OCI-LY7 (cell line): ENCODE measurements around the gene FOXM1. TPM values are rescaled to one million over a fixed set of nuclear protein-coding genes. Genes with fewer than 3 reads are reported as not detected.
A peak's percentile ranks its signal among the peaks of the same experiment; 100 is the strongest.
"Not testable (repeated sequence)": the region's sequence is repeated elsewhere in the genome, so short reads cannot be mapped to it uniquely, and the experiment has no call there.

Experiments
- BruUV-seq: library from RNA; stranded (reverse); fragments of 400-500 nt; replicated peaks from 2 replicates; lab custom pipeline; 2021; lab: Mats Ljungman, UMichigan
- CTCF ChIA-PET: fragments of 300-600 bp; sonication (Branson Sonifier 250); formaldehyde crosslinking; loops from one replicate; lab custom pipeline; 2022; ENCODE audit warnings: antibody characterized with exemption; ENCODE audit not compliant: unreplicated experiment; lab: Charles Lee
- POLR2A ChIA-PET: fragments of 300-600 bp; sonication (Branson Sonifier 250); formaldehyde crosslinking; loops from one replicate; lab custom pipeline; 2022; ENCODE audit warnings: antibody characterized with exemption; lab: Charles Lee
- DNase-seq: peaks from one replicate; pipeline ENCODE4 v3.0.0-alpha.2; 2015; ENCODE audit warnings: low spot score
- H2AFZ ChIP-seq: fragments of 200-600 bp; sonication (generic), shearing (Covaris generic); 2 replicates; pipeline ENCODE4 v1.6.1; 2014; ENCODE audit warnings: mild to moderate bottlenecking, antibody characterized with exemption, low read length, moderate library complexity
- H3K27ac ChIP-seq: fragments of 200-600 bp; sonication (generic); 2 replicates; pipeline ENCODE4 v1.5.1; 2014; ENCODE audit warnings: mixed run types, low read depth, mild to moderate bottlenecking, moderate library complexity, low read length, inconsistent platforms; ENCODE audit not compliant: poor library complexity, severe bottlenecking
- H3K36me3 ChIP-seq: fragments of 200-600 bp; sonication (generic); 2 replicates; pipeline ENCODE4 v1.6.1; 2014; ENCODE audit warnings: mild to moderate bottlenecking, antibody characterized with exemption, low read length, moderate library complexity, mixed read lengths; ENCODE audit not compliant: insufficient read depth
- H3K4me1 ChIP-seq: fragments of 200-600 bp; sonication (generic); 2 replicates; pipeline ENCODE4 v1.5.1; 2014; ENCODE audit warnings: mild to moderate bottlenecking, low read length; ENCODE audit not compliant: insufficient read depth, poor library complexity, severe bottlenecking
- H3K4me2 ChIP-seq: fragments of 200-600 bp; sonication (generic); 2 replicates; pipeline ENCODE4 v1.6.1; 2014; ENCODE audit warnings: mild to moderate bottlenecking, low read length
- H3K4me3 ChIP-seq: fragments of 200-600 bp; sonication (generic); 2 replicates; pipeline ENCODE4 v1.5.1; 2014; ENCODE audit warnings: mild to moderate bottlenecking, low read depth, low read length; ENCODE audit not compliant: poor library complexity, severe bottlenecking
- H3K79me2 ChIP-seq: fragments of 200-600 bp; sonication (generic); 2 replicates; pipeline ENCODE4 v1.6.1; 2016; ENCODE audit warnings: low read depth, mild to moderate bottlenecking, low read length, moderate library complexity, mixed read lengths; ENCODE audit not compliant: insufficient read depth
- H3K9me2 ChIP-seq: fragments of 200-600 bp; sonication (generic); 2 replicates; pipeline ENCODE4 v1.6.1; 2016; ENCODE audit warnings: mild to moderate bottlenecking, low read length, mixed read lengths; ENCODE audit not compliant: insufficient read depth
- H3K9me3 ChIP-seq: fragments of 200-600 bp; sonication (generic); 2 replicates; pipeline ENCODE4 v1.6.1; 2014; ENCODE audit warnings: mild to moderate bottlenecking, mixed run types, low read length, mixed read lengths
- H4K20me1 ChIP-seq: fragments of 200-600 bp; sonication (generic); 2 replicates; pipeline ENCODE4 v1.6.1; 2014; ENCODE audit warnings: mild to moderate bottlenecking, antibody characterized with exemption, low read length, moderate library complexity, mixed read lengths; ENCODE audit not compliant: insufficient read depth
- EZH2phosphoT487 ChIP-seq: fragments of 200-600 bp; sonication (generic); IDR thresholded peaks from 2 replicates; pipeline ENCODE4 v1.6.1; 2018; ENCODE audit warnings: low read depth, borderline replicate concordance, mild to moderate bottlenecking, mixed run types, antibody characterized with exemption, low read length, moderate library complexity, mixed read lengths
- intact Hi-C: fragments of 100-400 bp; cut with micrococcal nuclease; formaldehyde crosslinking; loops from one replicate; pipeline ENCODE4 v1.10.0; 2022; ENCODE audit not compliant: unreplicated experiment
- total RNA-seq, 2 experiments: library from RNA; depleted of rRNA in 1 of 2; stranded (reverse); fragments of >200 nt in 1 of 2; shearing (Covaris generic) in 1 of 2; gene quantifications; 2 replicates each; pipeline ENCODE4 v1.2.3, GENCODE V29; 2014 to 2022
- TF ChIP-seq, protein P1 (sequence below): fragments of 200-600 bp; sonication (generic); conservative IDR thresholded peaks from 2 replicates; pipeline ENCODE4 v1.5.1; 2014; ENCODE audit warnings: mild to moderate bottlenecking, antibody characterized with exemption, low read length, moderate library complexity, mixed read lengths

FOXM1 gene
- total RNA-seq, 2 experiments from 2014 or later, result 109 to 173 TPM

DNA sequence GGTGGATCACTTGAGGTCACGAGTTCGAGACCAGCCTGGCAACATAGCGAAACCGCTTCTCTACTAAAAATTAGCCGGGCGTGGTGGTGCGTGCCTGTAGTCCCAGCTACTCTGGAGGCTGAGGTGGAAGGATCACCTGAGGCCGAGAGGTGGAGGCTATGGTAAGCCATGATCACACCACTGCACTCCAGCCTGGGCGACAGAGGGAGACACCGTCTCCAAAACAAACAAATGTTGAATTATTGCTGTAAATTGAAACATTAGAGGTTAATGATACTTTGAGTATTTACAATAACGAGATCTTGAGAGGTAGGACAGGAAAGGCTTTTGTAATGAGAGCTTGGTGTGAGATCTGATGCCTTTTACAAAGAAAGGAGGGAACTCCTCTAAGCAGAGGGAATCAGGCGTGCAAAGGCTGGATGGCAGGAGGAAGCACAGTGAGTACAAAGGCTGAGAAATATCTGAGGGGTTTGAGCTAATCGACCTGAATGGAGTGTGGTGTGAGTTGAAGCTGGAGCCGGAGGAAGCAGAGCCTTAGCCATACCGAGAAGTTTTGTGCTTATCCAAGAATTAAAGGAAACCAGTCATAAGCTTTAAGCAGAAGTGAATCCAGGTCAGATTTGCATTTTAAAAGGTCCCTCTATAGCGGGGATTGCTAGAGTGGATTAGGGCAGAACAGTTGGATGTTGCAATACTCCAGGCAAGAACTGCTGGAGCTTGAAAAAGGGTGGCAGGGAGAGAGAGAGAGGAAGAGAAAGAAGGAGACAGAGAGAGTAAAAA is 1.2 kb upstream of the FOXM1 start:
- Histone ChIP-seq H3K4me2 (peak overlapping the region; percentile 96), H3K36me3 (peaks cover 60% of the 10 kb centered on the region), H3K79me2 (peaks cover 90% of the 10 kb centered on the region), H3K4me3 (peak overlapping the region; percentile 76), H2AFZ (no peak overlapping the region), H3K27ac (peak overlapping the region; percentile 76), H3K9me3 (no peaks in the 10 kb centered on the region), H3K9me2 (no peaks in the 10 kb centered on the region), H4K20me1 (no peaks in the 10 kb centered on the region), H3K4me1 (peaks cover 29% of the 10 kb centered on the region)
- no peak for TF ChIP-seq EZH2phosphoT487
- TF ChIP-seq, protein P1, sequence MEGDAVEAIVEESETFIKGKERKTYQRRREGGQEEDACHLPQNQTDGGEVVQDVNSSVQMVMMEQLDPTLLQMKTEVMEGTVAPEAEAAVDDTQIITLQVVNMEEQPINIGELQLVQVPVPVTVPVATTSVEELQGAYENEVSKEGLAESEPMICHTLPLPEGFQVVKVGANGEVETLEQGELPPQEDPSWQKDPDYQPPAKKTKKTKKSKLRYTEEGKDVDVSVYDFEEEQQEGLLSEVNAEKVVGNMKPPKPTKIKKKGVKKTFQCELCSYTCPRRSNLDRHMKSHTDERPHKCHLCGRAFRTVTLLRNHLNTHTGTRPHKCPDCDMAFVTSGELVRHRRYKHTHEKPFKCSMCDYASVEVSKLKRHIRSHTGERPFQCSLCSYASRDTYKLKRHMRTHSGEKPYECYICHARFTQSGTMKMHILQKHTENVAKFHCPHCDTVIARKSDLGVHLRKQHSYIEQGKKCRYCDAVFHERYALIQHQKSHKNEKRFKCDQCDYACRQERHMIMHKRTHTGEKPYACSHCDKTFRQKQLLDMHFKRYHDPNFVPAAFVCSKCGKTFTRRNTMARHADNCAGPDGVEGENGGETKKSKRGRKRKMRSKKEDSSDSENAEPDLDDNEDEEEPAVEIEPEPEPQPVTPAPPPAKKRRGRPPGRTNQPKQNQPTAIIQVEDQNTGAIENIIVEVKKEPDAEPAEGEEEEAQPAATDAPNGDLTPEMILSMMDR, result peak; percentile 52; the same call in 1 of the 2 replicates
- peak; percentile 54 for DNase-seq
- no TSS peak for BruUV-seq
- intact Hi-C loops, result loop anchor here (1.0 to 2.0 kb wide), 2 partner anchors 12 to 65 kb away; partner anchors contain the start of genes ITFG2 and TULP3
- POLR2A ChIA-PET, result interaction anchor here (0.6 to 1.8 kb wide), 5 partner anchors 9 to 1676 kb away, joined by 3 to 9 read pairs (median 3); partner anchors contain the start of gene TULP3
- CTCF ChIA-PET, result no interaction called here

GRCh38 chr12:2876431-2877046 is 435 bp downstream of the FOXM1 start:
- Histone ChIP-seq H3K9me2 (no peaks in the 10 kb centered on the region), H3K9me3 (no peaks in the 10 kb centered on the region), H3K27ac (peak overlapping the region; percentile 76), H3K4me1 (peaks cover 29% of the 10 kb centered on the region), H2AFZ (peak overlapping the region; percentile 51; the same call in 1 of the 2 replicates), H3K4me2 (peak overlapping the region; percentile 96), H3K36me3 (peaks cover 64% of the 10 kb centered on the region), H3K79me2 (peaks cover 88% of the 10 kb centered on the region), H4K20me1 (no peaks in the 10 kb centered on the region), H3K4me3 (peak overlapping the region; percentile 76)
- ChIA-PET POLR2A (interaction anchor here (1.0 kb wide), 1 partner anchor 13 kb away, joined by 5 read pairs; no protein-coding TSS in a partner anchor), CTCF (no interaction called here)
- TF ChIP-seq, protein P1, result 0 out of 2 replicates have a peak, but pooled peaks have one; percentile 20
- TF ChIP-seq EZH2phosphoT487, result no peak
- DNase-seq, result peak; percentile 54
- intact Hi-C loops, result loop anchor here (2.0 kb wide), 1 partner anchor 64 kb away; the partner anchor contains the start of gene ITFG2
- no TSS peak for BruUV-seq

DNA sequence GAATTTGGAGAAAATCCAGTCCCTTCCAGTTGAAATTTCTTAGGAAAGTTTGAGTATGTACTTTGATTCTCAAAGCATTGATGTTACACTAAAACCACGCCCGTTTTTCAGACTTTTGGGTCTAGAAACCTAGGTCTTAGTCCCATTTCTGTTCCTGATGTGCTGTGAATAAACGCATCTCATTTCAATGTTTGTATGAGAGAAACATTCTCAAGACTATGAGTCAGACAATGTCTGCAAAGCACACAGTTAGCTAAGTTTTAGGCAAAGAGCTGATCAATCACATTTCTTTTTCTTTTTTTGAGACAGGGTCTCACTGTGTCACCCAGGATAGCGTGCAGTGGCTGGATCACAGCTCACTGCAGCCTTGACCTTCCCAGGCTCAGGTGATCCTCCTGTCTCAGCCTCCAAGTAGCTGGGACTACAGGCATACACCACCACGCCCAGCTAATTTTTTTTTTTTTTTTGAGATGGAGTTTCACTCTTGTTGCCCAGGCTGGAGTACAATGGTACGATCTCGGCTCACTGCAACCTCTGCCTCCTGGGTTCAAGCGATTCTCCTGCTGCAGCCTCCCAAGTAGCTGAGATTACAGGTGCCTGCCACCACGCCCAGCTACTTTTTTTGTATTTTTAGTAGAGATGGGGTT is 7.9 kb downstream of the FOXM1 start:
- H3K4me2 ChIP-seq, BruUV-seq, H3K4me3 ChIP-seq, H3K27ac ChIP-seq, DNase-seq, H4K20me1 ChIP-seq, H3K9me3 ChIP-seq, H2AFZ ChIP-seq, H3K4me1 ChIP-seq, intact Hi-C loops, H3K9me2 ChIP-seq, CTCF ChIA-PET: not testable (repeated sequence)
- Histone ChIP-seq H3K36me3 (peaks cover 95% of the 10 kb centered on the region), H3K79me2 (peaks cover 33% of the 10 kb centered on the region)
- POLR2A ChIA-PET, result interaction anchor here (0.7 kb wide), 1 partner anchor 1795 kb away, joined by 3 read pairs; no protein-coding TSS in a partner anchor
